GM21528 (cell line): ENCODE data around the gene YJEFN3.

Experiments
- ATAC-seq: cut with Tn5 transposase; IDR thresholded peaks from one replicate; pipeline ENCODE4 v1.9.1; 2021; ENCODE audit warnings: mild to moderate bottlenecking, moderate library complexity; ENCODE audit not compliant: unreplicated experiment, low FRiP score

The YJEFN3 gene

DNA sequence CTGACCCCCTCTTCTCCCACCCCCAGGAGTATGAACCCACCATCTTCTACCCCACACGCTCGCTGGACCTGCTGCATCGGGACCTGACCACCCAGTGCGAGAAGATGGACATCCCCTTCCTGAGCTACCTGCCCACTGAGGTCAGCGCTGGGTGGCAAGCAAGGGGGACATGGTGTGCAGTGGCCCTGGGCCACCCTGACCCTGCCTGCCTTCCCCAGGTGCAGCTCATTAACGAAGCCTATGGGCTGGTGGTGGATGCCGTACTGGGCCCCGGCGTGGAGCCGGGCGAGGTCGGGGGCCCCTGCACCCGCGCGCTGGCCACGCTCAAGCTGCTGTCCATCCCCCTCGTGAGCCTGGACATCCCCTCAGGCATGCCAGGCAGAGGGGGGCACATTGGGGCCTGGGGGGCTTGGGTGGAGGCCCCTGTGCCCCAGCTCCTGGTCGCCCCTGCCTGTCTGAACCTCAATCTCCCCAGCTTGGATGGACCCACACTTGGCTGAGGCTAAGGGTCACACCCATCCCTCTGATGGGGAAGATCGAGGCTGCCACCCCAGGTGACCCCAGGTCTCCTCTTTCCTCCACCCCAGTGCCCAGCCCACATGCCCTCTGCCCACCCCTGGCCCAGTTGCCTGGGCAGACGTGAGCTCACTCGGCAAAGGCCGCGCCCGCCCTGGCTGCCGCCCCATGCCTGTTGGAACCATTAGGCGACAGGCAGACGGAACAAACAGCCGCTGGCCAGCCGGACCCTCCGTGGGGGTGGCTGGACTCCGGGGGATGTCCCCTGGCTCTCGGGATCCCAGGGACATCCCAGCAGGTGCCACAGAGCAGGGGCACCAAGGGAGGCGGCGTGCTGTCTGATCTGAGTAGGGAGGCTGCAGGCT lies 6.8 kb downstream of the YJEFN3 start:
- no peak for ATAC-seq

DNA sequence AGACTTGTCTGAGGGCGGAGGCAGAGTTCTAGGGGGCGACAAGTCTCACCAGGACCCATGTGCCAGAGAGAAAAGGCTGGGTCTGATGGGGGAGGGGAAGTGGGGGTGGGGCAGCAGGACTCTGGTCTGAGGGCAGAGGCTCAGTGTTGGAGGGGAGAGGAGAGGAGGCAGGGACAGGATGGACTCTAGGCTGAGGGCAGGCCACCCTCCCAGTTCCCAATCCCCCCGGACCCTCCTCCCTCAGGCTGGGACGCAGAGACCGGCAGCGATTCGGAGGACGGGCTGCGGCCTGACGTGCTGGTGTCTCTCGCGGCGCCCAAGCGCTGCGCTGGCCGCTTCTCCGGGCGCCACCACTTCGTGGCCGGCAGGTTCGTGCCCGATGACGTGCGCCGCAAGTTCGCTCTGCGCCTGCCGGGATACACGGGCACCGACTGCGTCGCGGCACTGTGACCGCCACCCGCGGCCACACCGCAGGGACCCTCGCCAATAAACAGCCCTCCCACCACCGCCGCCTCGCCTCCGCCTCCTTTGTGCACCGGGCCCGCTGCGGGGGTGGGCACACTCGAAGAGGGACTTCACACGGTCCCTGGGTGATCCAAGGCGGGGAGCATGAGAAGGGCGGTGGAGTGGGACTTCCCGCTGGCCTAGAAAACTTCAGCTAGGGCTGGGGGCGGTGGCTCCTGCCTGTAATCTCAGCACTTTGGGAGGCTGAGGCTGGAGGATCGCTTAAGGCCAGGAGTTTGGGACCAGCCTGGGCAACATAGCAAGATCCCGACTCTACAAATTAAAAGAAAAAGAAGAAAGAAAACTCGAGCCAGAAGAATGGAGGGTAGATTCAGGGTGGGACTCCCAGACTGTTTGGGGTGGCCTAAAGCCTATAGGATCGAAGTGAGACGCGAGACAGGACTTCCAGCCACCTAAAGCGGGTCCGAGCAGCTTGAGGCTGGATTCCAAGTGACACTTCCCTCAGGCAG lies 8.7 kb downstream of the YJEFN3 start:
- no peak for ATAC-seq

DNA sequence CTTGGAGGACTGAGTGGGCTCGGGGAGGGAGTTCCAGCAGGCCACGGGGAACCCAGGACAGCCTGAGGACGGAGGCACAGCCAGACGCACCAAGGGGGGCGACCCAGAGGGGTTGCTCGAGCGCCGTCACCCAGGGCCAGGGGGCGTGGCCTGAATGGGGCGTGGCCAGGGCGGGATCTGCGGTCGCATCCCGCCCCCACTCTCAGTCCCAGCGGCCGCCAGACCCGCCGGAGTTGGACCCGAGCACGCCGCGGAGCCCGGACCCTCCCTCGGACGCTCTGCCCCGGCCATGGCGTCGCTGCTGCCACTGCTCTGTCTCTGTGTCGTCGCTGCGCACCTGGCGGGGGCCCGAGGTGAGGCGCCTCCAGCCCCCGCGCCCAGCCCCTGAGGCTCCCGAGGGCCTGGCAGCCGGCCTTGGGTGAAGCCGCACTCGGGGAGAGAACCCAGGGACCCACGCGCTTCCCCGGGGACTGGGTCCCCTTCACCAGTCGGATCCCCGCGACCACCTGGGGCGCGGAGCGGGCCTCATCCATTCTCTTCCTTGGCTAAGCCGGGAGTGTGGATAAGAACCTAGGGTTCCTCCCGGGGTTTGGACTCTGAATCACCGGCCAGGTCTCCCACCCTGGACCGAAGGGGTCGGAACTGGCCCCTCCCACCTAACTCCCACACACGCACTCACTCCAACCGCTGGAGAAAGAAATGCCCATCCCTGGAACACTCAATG lies 9.5 kb downstream of the YJEFN3 start, which contains the start of gene CILP2:
TSS of gene CILP2 (plus strand) at position 205 of the 724 bp plus-strand sequence. CDS start at position 290, 85 bp downstream.
- no peak for ATAC-seq

DNA sequence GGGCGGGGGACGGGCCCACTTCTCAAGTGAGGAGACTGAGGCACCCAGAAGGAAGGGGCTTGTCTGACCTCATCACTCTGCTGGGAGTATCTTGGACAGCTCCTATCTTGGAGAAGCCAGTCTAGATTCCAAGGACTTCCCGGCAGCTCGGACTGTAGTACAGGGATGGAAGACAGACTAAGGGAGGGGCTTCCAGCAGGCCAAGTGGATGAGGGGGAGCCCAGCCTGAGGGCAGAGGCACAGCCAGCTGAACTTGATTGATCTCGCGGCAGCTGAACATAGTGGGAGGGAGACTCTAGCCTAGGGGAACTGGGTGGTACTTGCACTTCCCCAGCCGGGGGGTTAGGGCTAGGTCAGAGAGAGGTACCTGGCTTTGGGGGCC lies 10.1 kb downstream of the YJEFN3 start:
- no peak for ATAC-seq

DNA sequence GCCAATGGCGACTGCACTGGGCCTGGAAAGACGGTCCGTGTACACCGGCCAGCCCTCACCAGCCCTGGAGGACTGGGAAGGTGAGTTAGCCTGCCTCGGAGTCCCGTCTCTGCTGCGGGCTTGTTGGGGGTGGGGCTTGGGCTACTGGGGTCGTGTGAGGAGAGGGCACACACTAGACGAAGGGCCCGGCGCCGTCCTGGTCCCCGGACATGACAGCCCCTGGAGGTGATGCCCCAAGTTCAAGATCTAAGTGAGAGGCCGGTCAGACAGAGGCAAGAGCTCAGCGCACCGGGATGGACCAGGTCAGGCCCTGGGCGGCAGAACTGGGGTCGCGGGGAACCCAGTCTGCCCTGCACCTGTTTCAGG lies 11.0 kb downstream of the YJEFN3 start:
- ATAC-seq, result no peak

DNA sequence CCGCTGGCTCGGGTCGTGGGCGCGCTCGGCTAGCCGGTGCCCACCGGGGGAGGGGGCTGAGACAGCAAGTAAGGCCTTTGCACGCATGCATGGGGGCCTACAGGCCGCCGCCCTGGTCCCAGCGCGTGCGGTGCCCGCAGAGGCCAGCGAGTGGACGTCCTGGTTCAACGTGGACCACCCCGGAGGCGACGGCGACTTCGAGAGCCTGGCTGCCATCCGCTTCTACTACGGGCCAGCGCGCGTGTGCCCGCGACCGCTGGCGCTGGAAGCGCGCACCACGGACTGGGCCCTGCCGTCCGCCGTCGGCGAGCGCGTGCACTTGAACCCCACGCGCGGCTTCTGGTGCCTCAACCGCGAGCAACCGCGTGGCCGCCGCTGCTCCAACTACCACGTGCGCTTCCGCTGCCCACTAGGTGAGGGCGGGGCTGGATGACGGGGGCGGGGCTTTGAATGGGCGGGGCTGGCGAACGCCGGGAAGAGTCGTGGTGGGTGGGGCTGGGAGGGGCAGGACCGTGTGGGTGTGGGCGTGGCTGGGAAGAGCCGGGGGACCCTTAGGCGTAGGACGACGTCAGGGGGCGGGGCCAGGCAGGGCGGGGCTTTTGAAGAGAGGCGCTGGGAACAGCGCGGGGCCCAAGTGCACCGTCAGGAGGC lies 11.5 kb downstream of the YJEFN3 start:
- ATAC-seq, result no peak

DNA sequence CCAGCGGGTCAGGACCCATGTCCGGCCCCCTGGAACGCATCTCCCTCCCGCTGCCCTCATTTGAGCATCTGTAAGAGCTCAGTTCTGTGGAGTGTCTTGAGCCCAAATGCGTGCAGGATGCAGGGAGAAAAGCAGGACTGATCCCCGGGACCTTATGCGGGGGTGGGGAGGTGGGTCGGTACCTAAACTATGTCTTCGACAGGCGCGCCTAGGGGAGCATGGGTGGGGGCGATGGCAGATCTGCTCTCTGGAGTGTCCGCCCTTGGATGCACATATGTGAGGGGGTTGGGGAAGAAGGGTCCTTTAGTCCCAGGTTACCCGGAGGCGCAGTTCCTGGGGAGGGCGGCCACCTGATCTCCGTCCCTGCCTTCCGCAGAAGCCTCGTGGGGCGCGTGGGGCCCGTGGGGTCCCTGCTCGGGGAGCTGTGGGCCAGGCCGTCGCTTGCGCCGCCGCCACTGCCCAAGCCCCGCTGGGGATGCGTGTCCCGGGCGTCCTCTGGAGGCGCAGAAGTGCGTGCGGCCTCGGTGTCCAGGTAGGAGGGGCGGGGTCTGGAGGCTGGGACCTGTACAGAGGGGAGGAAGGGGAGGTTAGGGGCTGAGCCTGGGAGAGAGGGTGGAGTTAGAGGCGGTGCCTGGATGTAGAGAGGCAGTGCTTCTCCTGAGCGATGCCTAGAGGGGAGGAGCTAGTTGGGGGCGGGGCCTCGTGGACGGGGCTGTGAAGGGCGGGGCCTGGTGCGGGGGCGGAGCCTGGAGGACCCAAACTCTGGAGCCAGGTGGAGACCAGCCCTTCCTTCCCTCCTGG lies 12.2 kb downstream of the YJEFN3 start:
- no peak for ATAC-seq

DNA sequence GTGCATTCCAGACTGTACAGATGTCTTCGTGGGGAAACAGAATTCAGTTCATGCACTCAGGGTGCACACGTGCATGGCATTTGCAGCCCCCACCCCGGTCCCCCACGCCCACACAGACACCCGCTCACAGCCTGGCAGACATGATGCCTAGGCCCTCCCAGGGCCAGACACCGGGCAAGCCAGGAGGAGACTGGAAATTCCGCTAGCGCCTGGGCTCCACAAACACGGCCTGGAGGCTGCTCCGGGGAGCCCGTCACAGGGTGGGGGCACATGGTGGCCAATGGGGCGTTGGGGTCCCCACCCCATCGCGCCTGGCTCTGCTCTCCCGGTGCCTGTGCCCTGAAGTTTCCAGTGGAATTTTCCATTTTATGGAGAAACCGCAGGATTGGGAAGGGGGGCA lies 12.9 kb downstream of the YJEFN3 start:
- no peak for ATAC-seq

DNA sequence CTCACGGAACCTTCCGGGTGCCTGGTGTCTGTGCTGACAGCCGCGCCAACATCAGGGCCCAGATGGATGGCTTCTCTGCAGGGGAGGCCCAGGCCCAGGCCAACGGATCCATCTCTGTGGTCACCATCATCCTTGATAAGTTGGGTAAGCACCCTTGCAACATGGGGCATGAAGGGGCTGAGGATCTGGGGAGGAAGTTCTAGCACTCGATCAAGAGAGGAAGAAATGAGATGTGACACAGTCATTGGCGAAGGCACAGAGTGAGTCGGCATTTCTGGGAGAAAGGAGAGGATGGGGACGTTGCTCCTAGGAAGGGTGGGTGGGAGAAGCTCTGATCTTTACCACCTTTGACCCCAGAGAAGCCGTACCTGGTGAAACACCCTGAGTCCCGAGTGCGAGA lies 13.8 kb downstream of the YJEFN3 start:
- no peak for ATAC-seq

DNA sequence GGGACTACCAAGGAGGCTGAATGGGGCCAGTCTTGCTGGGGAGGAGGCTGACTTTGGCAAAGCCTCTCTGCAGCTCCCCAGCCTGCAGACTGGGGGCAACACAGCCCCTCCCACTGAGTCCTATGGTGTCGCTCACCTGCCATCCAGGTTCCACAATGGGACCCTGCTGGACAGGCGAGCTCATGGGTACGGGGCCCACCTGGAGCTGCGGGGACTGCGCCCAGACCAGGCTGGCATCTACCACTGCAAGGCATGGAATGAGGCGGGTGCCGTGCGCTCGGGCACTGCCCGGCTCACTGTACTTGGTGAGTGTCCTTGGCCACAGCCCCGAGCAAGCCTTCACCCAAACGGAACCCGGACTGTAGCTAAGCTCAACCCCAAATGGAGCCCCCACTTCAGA lies 14.4 kb downstream of the YJEFN3 start:
- ATAC-seq, result no peak

DNA sequence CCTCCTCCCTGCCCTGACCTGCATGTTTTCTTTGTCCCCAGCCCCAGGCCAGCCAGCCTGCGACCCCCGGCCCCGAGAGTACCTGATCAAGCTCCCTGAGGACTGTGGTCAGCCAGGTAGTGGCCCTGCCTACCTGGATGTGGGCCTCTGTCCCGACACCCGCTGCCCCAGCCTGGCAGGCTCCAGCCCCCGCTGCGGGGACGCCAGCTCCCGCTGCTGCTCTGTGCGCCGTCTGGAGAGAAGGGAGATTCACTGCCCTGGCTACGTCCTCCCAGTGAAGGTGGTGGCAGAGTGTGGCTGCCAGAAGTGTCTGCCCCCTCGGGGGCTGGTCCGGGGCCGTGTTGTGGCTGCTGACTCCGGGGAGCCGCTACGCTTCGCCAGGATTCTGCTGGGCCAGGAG lies 14.9 kb downstream of the YJEFN3 start:
- no peak for ATAC-seq

DNA sequence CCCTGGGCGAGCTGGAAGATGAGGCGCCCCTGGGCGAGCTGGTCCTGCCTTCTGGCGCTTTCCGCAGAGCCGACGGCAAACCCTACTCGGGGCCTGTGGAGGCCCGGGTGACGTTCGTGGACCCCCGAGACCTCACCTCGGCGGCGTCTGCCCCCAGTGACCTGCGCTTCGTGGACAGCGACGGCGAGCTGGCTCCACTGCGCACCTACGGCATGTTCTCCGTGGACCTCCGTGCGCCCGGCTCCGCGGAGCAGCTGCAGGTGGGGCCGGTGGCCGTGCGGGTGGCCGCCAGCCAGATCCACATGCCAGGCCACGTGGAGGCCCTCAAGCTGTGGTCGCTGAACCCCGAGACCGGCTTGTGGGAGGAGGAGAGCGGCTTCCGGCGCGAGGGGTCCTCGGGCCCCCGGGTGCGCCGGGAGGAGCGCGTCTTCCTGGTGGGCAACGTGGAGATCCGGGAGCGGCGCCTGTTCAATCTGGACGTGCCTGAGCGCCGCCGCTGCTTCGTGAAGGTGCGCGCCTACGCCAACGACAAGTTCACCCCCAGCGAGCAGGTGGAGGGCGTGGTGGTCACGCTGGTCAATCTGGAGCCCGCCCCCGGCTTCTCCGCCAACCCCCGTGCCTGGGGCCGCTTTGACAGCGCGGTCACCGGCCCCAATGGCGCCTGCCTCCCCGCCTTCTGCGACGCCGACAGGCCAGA lies 15.7 kb downstream of the YJEFN3 start:
- ATAC-seq, result no peak

DNA sequence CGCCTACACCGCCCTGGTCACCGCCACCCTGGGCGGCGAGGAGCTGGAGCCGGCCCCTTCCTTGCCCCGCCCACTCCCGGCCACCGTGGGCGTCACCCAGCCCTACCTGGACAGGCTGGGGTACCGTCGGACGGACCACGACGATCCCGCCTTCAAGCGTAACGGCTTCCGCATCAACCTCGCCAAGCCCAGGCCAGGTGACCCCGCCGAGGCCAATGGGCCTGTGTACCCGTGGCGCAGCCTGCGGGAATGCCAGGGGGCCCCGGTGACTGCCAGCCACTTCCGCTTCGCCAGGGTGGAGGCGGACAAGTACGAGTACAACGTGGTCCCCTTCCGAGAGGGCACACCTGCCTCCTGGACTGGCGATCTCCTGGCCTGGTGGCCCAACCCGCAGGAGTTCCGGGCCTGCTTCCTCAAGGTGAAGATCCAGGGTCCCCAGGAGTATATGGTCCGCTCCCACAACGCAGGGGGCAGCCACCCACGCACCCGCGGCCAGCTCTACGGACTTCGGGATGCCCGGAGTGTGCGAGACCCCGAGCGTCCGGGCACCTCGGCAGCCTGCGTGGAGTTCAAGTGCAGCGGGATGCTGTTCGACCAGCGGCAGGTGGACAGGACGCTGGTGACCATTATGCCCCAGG lies 16.4 kb downstream of the YJEFN3 start:
- no peak for ATAC-seq

DNA sequence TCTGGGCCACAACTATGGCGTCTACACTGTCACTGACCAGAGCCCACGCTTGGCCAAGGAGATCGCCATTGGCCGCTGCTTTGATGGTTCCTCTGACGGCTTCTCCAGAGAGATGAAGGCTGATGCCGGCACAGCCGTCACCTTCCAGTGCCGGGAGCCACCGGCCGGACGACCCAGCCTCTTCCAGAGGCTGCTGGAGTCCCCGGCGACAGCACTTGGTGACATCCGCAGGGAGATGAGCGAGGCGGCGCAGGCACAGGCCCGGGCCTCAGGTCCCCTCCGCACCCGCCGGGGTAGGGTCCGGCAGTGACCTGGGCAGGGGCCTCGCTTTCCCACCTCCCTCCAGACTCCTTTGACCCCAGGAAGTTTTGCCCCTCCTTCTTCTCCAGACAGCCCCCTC lies 17.0 kb downstream of the YJEFN3 start:
- no peak for ATAC-seq

DNA sequence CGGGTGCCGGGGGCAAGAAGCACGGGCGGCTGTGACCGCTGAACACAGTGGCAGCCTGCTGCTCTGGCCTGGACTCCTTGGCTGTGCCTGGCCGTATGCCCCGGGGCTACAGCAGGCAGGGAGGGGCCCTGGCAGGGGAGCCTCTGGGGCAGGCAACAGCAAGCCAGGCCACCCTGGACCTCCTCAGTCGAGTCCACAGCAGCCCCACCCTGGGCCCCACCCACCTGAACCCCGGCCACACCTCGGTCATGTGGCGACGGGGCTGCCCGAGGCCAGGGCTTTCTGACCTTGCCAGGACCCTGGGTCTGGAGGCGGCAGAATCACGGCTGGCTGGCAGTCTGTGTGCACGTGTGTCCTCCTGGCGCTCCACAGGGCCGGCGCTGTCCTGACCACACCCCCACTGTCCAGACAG lies 18.0 kb downstream of the YJEFN3 start:
- no peak for ATAC-seq

DNA sequence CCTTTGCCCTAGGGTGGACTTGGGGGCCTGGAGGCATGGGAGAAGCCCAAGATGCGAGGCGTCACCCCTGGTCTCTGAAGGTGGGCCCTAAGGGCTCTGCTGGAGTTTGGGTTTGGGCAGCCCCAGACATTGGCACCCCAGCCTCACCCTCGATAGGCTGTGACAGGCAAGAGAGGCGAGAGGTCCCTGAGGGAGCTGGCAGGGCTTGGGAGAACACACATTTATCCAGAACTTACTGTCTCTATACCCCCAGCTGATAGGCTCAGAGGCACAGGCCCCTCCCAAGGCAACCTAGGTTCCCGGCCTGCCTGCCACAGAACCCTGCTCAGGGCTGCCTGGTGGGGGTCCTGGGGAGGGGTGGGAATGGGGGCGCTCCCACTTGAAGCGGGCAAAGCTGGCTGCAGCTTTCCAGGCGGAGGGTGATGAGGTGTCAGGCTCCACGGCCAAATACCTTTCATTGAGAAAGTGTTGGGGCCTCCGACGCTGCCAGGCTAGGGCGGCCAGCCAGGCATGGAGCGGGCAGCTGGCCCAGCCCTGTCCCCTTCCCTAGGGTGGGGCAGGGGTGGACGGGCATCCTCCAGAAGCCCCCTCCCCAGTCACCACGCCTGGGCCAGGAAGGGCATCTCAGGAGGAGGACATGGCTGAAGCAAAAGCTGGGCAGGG lies 19.1 kb downstream of the YJEFN3 start:
- no peak for ATAC-seq

DNA sequence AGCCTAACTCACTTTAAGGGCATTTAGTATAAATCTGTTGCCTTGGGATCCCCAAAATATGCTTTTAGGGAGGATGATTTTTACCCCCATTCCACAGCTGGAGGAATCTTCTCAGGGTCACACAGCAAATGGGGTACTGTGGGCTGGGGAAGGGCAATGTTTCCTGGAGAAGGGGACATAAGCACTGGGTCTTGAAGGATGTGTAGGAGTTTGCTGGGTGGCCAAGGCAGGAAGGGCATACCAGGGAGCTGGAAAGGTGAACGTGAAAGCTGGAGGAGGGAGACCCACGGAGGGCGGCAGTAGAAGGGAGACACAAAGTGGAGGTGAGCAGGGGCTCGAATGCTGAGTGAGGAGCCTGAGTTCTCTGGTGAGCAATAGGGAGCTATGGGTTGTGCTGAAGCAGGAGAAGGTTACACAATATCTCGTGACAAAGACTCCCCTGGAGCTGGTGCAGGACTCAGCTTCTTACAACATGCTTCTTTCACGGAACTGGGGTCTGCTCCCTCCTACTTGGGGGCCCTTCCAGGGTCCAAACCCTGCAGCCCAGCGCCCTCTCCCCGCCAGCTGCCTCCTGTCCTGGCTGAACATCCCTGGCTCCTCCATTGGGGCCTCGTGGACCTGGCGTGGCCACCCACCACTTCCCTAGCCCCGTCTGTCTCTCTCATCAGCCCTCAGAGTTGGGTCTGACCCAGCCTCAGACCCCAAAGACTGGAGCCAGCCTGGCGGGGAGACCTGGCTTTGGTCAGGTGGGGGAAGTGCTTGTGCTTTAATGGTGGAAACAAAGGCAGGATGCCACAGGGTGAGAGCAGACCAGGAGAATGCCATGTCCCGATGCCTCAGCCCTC lies 20.4 kb downstream of the YJEFN3 start:
- ATAC-seq, result no peak
